ENCODE measurements around the gene LPIN1.

The LPIN1 gene

DNA sequence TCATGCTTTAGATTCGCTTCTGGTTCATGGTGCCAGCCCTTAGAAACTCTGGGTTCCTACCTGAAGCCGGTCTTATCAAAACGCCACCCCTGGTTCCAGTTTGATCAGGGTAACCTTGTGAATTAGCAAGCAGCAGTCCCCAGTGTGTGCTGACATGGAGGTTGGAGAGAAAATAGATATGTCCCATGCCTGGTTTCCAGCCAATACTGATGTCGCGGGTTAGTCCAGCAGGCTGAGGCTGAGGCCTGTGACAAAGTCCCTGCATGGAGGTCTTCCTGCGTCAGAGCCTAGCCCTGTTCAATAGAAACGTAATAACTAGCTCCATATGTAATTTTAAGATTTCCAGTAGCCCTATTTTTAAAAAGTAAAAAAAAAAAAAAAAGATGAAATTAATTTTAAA, 28.2 kb downstream of the LPIN1 start:
- CTCF ChIA-PET, result interaction anchor here (0.8 to 2.9 kb wide), 7 partner anchors 8 to 85 kb away, joined by 3 to 15 read pairs (median 4); partner anchors contain the start of gene LPIN1
- no peak for DNase-seq (ENCODE audit: extremely low spot score)
- POLR2A ChIA-PET, result no interaction called here
- TF ChIP-seq, protein P1, sequence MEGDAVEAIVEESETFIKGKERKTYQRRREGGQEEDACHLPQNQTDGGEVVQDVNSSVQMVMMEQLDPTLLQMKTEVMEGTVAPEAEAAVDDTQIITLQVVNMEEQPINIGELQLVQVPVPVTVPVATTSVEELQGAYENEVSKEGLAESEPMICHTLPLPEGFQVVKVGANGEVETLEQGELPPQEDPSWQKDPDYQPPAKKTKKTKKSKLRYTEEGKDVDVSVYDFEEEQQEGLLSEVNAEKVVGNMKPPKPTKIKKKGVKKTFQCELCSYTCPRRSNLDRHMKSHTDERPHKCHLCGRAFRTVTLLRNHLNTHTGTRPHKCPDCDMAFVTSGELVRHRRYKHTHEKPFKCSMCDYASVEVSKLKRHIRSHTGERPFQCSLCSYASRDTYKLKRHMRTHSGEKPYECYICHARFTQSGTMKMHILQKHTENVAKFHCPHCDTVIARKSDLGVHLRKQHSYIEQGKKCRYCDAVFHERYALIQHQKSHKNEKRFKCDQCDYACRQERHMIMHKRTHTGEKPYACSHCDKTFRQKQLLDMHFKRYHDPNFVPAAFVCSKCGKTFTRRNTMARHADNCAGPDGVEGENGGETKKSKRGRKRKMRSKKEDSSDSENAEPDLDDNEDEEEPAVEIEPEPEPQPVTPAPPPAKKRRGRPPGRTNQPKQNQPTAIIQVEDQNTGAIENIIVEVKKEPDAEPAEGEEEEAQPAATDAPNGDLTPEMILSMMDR (IDR thresholded peaks at IDR 0.05; ENCODE audit: control extremely low read depth, extremely low read depth, low read depth, missing control alignments), result no peak

DNA sequence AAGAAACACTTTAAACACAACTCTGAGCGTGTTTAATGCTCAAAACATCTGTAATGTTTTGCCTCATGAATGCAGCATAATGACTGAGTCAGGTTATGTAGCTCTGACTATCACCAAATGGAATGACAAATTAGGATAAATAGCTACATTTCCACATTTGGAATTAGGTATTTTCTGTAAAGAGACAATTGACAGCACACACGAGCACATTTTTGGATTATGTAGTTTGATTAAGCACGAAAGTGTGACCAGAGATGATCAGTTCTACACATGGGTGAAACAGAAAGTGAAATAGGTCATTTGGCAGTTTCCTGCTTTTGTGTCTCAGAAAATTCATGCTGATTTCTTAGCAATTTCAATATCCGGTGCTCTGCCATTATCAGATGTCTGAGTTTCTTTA, 29.0 kb downstream of the LPIN1 start:
- CTCF ChIA-PET, result interaction anchor here (0.6 to 2.9 kb wide), 5 partner anchors 8 to 82 kb away, joined by 3 to 15 read pairs (median 8); partner anchors contain the start of gene LPIN1
- POLR2A ChIA-PET, result no interaction called here
- TF ChIP-seq, protein P1 (IDR thresholded peaks at IDR 0.05; ENCODE audit: control extremely low read depth, extremely low read depth, low read depth, missing control alignments), result no peak
- DNase-seq (ENCODE audit: extremely low spot score), result peak; percentile 67

DNA sequence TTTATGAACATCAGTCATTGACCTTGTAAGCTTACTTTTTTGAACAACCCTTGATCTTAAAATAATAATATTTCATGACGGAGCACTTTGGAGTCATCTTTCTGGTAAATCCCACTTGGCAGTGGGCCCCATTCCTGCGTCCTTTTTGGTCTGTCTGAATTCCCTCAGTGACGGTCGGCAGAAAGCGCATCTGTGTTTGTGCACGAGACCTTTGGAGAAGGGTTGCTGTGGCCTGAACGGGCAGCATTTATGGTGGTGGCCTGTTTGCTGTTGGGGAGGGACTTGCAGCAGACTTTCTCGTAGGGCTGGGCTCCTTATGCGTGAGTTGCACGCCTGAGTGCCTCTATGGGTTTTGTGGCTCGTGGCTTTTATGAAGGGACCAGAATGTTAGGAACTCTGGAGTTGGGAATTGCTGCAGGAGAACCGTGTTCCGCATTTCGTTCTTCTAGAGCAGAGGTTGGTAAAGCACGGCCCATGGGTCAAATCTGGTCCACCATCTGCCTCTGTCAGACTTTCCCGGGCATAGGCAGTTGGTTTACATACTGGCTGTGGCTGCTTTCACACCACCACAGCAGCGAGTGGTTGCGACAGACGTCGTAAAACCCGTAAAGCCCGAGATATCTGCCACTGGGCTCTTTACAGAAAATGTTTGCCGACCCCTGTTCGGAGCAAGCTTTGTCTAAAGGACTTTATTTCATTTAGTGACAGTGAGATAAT, 30.8 kb downstream of the LPIN1 start:
- POLR2A ChIA-PET, result no interaction called here

DNA sequence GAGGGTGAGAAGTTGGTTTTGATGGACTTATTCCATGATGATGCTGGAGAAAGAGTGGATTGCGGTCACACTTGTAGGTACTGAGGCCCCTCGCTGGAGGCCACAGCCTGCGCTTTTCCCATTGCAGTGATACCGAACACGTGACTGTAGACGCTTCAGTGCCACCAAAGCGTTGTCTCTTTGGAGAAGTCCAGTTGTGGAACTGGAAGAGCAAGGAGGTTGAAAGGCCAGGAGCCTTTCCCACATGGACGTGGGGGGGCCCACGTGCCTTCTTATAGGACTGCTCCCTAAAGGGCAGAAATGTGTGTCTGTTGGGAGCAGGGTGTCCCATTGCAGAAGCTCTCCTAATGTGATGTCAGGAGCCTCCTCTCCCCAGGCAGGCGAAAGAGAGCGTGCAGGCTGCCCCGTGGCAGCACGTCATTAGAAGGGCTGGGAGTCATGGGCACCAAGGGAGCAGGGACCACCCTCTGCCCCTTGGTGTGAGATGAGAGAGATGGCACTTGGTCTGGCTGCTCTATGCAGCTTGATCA, 31.5 kb downstream of the LPIN1 start:
- TF ChIP-seq, protein P1 (IDR thresholded peaks at IDR 0.05; ENCODE audit: control extremely low read depth, extremely low read depth, low read depth, missing control alignments), result no peak
- no peak for DNase-seq (ENCODE audit: extremely low spot score)
- POLR2A ChIA-PET, result no interaction called here
- CTCF ChIA-PET, result interaction anchor here (0.6 to 12.6 kb wide), 13 partner anchors 10 to 903 kb away, joined by 3 to 217 read pairs (median 5); partner anchors contain the start of gene LPIN1

More for the DNA sequence above, 30.8 kb downstream of the LPIN1 start:
- CTCF ChIA-PET, result interaction anchor here (1.0 to 12.6 kb wide), 11 partner anchors 8 to 90 kb away, joined by 3 to 217 read pairs (median 5); partner anchors contain the start of gene LPIN1
- DNase-seq (ENCODE audit: extremely low spot score), result no peak
- TF ChIP-seq, protein P1 (IDR thresholded peaks at IDR 0.05; ENCODE audit: control extremely low read depth, extremely low read depth, low read depth, missing control alignments), result no peak

DNA sequence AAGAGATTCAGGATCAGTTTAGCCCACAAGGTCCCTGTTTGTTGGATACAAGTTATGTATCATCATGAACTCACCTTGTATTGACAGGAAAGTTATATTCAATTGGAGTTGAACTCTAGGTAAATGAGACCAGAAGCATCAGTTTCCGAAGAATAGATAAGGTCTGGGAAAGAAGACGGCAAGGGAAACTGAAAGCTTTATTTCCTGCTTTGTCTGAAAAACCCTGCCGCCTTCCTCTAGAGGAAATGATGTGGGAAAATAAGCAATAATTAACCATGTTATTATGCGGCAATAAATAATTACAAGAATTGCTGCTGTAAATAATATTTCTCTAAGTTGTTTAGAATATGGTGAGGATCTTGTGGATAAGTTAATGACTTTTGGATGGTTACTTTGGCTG, 32.0 kb downstream of the LPIN1 start:
- no peak for DNase-seq (ENCODE audit: extremely low spot score)
- ChIA-PET POLR2A (no interaction called here), CTCF (interaction anchor here (0.6 to 12.6 kb wide), 11 partner anchors 9 to 902 kb away, joined by 3 to 217 read pairs (median 5); partner anchors contain the start of gene LPIN1)
- TF ChIP-seq, protein P1 (IDR thresholded peaks at IDR 0.05; ENCODE audit: control extremely low read depth, extremely low read depth, low read depth, missing control alignments), result no peak

DNA sequence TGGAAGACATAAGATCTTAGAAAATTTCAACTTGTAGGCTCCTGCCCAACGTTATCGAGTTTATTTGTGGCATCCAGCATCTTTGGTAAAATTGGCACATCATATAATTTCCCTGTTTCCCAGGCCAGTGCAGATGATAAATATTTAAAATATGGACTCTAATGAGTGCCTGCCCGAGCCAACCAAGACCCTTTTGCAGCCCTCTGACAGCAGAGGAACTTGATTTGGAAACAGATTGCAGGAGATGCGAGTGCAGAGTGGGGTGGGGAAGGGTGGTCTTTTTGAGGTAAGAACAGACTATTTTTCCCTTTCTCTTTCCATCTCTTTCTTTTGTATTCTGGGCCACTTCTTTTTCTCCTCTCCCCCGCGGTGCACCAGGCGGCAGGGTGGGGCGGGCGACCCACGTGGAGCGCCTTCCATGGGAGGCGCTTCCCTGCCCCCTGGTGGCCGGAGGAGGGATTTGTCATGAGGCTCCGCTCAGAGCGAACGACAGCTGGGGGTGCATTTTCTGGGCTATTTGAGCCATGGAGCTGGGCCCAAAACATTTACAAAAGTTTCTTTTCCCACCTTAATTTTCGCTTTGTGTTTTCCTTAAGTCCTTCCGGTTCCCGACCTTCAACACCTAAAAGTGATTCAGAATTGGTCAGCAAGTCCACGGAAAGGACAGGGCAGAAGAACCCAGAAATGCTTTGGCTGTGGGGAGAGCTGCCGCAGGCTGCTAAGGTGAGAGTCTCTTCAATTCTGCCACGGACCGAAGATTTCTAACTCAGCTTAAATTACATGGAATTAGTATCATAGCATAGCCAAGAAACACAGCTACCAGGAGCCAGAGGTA, 32.7 kb downstream of the LPIN1 start:
- CTCF ChIA-PET, result interaction anchor here (0.7 to 12.6 kb wide), 27 partner anchors 8 to 944 kb away, joined by 3 to 217 read pairs (median 5); partner anchors contain the start of gene LPIN1
- POLR2A ChIA-PET, result no interaction called here
- TF ChIP-seq, protein P1 (IDR thresholded peaks at IDR 0.05; ENCODE audit: control extremely low read depth, extremely low read depth, low read depth, missing control alignments), result peak; percentile 93
- peak; percentile 84 for DNase-seq (ENCODE audit: extremely low spot score)
